GM21529 (cell line): Measurements from ENCODE around the gene UGT1A5.
A peak's percentile ranks its signal among the peaks of the same experiment; 100 is the strongest.
"Not testable (repeated sequence)": the region's sequence is repeated elsewhere in the genome, so short reads cannot be mapped to it uniquely, and the experiment has no call there.

Experiments
- ATAC-seq: cut with Tn5 transposase; IDR thresholded peaks from one replicate; pipeline ENCODE4 v1.9.1; 2021; ENCODE audit not compliant: unreplicated experiment

The UGT1A5 gene

GRCh38 chr2:233692648-233693047 is 20.1 kb upstream of the UGT1A5 start, which contains the start of gene UGT1A6:
Gene UGT1A6, plus strand, starts transcription at chr2:233692890. Its CDS starts 115 bp downstream, at chr2:233693005.
- no peak for ATAC-seq

GRCh38 chr2:233693963-233694362 is 18.7 kb upstream of the UGT1A5 start:
- ATAC-seq = no peak

- no peak for ATAC-seq
Observed at GRCh38 chr2:233698740-233699139, 14.0 kb upstream of the UGT1A5 start.

GRCh38 chr2:233699424-233700027 is 13.2 kb upstream of the UGT1A5 start:
- no peak for ATAC-seq

- ATAC-seq = no peak
Observed at GRCh38 chr2:233700028-233700635, 12.6 kb upstream of the UGT1A5 start.

GRCh38 chr2:233700842-233701241 is 11.9 kb upstream of the UGT1A5 start:
- not testable (repeated sequence) for ATAC-seq

- ATAC-seq = no peak
Observed at GRCh38 chr2:233702238-233702637, 10.5 kb upstream of the UGT1A5 start.

GRCh38 chr2:233705911-233706506 is 6.7 kb upstream of the UGT1A5 start:
- no peak for ATAC-seq

GRCh38 chr2:233706720-233707119 is 6.0 kb upstream of the UGT1A5 start:
- ATAC-seq = no peak

- no peak for ATAC-seq
Observed at GRCh38 chr2:233707940-233708644, 4.6 kb upstream of the UGT1A5 start.

GRCh38 chr2:233708942-233709341 is 3.8 kb upstream of the UGT1A5 start:
- ATAC-seq = no peak

- ATAC-seq = peak; percentile 59
Observed at GRCh38 chr2:233711312-233712008, 1.2 kb upstream of the UGT1A5 start.

GRCh38 chr2:233713262-233713615 is 532 bp downstream of the UGT1A5 start:
- no peak for ATAC-seq

GRCh38 chr2:233714121-233714520 is 1.4 kb downstream of the UGT1A5 start:
- ATAC-seq = no peak

- no peak for ATAC-seq
Observed at GRCh38 chr2:233718552-233718951, 5.8 kb downstream of the UGT1A5 start, which contains the start of gene UGT1A4. Gene UGT1A4, plus strand, starts transcription at chr2:233718736. Its CDS starts 85 bp downstream, at chr2:233718821.

GRCh38 chr2:233728723-233729301 is 16.1 kb downstream of the UGT1A5 start, which contains the start of gene UGT1A3:
Gene UGT1A3, plus strand, starts transcription at chr2:233729042. Its CDS starts 85 bp downstream, at chr2:233729127.
- no peak for ATAC-seq

GRCh38 chr2:233736868-233737653 is 24.4 kb downstream of the UGT1A5 start:
- ATAC-seq = not testable (repeated sequence)

- ATAC-seq = no peak
Observed at GRCh38 chr2:233740870-233741269, 28.2 kb downstream of the UGT1A5 start.

- no peak for ATAC-seq
Observed at GRCh38 chr2:233743464-233744259, 31.0 kb downstream of the UGT1A5 start.
